ACHN (cell line): Measurements from ENCODE around the gene CD300LD.
A peak's percentile ranks its signal among the peaks of the same experiment; 100 is the strongest.

Experiments
- DNase-seq: peaks from one replicate; pipeline ENCODE4 v3.0.0-alpha.2; 2015
- in situ Hi-C: cut with HindIII; loops from 2 replicates; pipeline ENCODE4 v1.10.0; 2017; ENCODE audit warnings: low sequenced_read_pairs, low pct_ligation_motif_present, low pct_unique_long_range_greater_than_20kb

The CD300LD gene

DNA sequence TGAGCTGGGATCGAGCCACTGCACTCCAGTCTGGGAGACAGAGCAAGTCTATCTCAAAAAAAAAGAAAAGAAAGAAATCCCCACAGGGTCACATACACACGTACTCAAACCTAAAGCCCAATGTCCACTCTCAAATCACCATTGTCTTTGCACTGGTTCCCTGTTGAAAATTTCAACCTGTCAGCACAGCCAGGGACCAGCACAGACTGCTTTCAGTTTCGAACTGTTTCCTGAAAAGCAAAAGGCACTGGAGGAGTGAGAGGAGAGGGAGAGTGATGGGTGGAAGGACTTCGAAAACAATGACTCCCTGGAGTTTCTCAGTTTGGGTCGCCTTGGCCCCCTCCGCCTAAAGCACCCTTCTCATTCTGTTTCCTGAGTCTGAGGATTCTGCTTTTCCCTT, 37.2 kb downstream of the CD300LD start:
- in situ Hi-C loops = no loop called here
- DNase-seq = no peak

DNA sequence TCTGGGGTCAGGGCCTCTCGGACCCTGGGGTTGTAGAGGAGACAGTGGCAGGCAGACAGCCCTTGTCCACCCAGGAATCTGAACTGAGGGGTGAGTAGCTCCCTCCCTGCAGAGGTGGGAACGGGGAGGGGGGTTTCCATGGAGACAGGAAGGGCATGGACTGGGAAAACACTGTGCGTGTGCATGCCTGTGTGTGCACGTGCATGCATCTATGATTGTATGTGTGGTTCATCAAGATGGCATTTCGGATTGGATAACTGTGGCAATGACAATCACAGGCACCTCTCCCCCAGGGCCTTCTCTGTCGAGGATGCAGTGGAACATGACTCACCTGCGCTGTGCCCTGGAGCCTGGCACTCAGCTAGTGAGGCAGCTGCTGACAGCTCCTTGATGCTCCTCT, 40.0 kb downstream of the CD300LD start:
- no peak for DNase-seq
- in situ Hi-C loops = no loop called here

DNA sequence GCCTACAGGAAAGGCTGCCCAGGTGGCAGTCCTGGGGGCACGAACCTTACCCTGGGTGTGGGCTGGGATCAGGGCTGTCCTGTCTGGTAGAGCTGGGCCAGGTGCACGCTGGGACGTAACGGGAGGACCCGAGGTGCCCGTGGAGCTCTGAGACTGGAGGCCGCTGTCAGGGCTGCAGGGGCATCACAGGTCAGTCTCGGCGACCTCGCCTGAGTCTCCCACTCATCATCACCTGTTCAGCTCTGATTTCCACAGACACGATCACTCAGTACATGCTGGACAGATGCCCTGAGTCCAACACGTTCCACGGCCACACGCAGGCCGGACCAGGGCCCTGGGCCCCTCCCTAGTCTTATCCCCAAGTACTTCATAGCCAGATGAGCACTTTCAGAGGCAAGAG, 41.5 kb downstream of the CD300LD start:
- in situ Hi-C loops = no loop called here
- no peak for DNase-seq

DNA sequence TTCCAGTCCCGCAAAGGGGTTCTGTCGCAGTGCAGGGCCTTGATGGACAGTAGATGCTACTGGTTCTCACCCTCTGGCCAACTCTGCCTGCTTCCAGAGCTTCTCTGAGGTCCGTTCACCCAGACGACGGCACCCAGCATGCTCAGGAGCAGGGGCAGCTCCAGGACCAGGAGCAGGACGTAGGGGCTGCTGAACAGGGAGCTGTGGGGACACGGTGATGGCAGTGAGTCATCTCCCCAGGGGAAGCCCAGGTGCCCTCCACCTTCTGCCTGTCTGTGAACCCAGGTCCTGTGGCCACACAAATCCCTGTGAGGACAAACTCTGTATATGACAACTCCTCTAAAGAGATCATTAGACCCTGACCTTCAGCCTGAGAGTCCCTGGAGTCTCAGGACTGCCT, 42.7 kb downstream of the CD300LD start:
- DNase-seq = no peak
- in situ Hi-C loops = no loop called here

DNA sequence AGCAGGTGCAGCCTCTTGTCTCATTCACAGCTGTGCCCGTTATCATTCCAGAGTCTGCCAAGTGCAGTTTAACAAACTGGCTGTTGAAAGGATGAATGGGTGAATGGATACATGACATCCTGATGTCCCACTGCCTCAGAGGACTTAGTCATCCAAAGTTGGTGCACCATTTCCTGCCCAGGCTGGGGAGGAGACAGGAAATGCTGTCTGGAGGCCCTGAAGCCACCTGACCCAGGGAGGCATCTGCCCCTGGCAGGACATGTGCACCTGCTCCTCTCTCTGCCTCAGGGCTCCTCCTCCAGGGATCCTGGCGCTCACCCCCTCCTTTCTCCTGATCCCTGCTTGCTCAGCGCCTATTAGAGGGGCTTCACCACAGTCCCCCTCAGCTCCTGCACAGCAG, 44.3 kb downstream of the CD300LD start:
- peak; percentile 40 for DNase-seq
- in situ Hi-C loops = no loop called here

DNA sequence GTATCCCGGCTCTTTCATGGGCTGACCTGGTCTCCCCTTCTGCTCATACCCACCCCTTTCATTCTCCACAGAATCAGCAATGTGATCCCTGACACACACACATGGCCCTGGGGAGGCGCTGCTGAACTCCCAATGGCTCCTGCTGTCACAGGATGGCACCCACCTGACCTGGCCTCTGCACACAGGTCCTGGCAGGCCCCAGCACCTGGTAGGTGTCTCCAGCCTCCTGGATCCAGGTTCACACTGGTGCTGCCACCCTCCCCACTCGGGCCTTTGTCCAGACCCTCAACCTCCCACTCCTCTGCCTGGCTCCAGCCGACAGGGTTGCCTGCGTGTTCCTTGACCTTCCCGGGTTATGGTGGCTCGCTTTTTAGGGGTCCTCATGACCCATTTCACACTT, 44.8 kb downstream of the CD300LD start:
- DNase-seq = no peak
- in situ Hi-C loops = no loop called here

DNA sequence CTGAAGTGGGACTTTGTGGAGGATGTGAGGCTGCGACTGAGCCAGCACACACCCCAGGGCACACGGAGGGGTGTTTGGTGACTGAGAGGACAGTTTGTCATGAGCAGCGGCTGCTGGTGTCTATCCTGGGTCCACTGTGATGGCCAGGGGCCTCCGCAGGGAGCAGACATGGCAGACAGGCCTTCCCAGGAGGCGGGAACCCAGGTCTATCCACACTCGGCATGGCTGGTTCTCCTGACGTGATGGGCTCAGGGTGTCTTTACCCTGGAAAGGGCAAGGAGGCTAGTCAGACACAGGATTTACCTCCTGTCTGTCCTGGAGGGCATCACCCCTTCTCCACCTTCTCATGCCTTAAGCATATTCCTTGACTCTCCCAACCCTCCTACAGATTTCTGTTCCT, 45.5 kb downstream of the CD300LD start:
- DNase-seq = no peak
- in situ Hi-C loops = no loop called here

DNA sequence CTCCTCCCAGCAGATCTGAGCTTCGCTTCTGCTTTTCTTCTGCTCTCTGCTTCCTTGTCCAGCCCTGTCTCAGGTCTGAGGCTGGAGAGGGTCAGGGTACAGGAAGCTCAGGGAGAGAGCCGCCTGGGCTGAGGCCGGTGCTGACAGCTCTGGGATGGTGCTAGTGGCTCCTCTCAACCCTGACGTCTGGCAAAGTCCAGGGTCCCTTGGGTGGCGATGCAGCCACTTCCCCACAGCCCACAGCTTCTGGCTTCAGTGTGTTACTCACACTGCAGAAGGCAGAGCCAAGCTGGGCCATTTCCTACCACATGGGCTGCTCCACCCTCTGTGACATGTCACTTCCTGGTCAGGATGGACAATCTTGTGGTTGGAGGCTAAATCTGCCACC, 46.2 kb downstream of the CD300LD start, which contains the start of gene CD300C:
Gene CD300C (minus strand): TSS at position 273 of the 388 bp plus-strand sequence. CDS start 333 bp downstream, outside the sequence.
- in situ Hi-C loops = no loop called here
- DNase-seq = no peak

DNA sequence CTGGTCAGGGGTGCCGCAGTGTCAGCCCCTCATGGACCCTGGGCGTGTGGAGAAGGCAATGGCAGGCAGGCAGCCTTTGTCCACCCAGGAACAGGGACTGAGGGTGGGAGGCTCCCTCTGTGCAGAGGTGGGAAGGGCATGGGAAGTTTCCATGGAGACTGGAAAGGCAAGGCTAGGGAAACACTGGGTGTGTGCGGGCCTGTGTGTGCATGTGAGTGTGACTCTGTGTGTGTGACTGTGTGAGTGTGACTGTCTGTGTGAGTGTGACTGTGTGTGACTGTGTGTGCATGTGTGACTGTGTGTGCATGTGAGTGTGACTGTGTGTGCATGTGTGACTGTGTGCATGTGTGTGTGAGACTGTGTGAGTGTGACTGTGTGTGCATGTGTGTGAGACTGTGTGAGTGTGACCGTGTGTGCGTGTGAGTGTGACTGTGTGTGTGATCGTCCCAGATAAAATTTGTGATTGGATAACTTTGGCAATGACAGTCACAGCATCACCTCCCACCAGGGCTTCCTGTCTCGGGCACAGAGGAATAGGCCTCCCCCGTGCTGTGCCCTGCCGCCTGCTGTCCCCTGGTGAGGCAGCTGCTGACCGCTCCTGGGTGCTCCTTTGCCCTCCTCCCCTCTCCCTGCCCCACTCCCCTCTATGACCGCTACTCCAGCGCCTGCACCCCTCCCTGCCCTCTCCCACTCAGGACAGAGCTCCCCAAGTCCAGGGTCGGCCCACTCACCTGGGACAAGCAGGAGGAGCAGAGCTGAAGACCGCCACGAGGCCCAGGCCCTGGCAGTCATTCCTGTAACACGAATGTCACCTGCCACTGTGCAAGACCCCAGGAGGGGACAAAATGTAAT, 46.9 kb downstream of the CD300LD start:
- no peak for DNase-seq
- in situ Hi-C loops = no loop called here

DNA sequence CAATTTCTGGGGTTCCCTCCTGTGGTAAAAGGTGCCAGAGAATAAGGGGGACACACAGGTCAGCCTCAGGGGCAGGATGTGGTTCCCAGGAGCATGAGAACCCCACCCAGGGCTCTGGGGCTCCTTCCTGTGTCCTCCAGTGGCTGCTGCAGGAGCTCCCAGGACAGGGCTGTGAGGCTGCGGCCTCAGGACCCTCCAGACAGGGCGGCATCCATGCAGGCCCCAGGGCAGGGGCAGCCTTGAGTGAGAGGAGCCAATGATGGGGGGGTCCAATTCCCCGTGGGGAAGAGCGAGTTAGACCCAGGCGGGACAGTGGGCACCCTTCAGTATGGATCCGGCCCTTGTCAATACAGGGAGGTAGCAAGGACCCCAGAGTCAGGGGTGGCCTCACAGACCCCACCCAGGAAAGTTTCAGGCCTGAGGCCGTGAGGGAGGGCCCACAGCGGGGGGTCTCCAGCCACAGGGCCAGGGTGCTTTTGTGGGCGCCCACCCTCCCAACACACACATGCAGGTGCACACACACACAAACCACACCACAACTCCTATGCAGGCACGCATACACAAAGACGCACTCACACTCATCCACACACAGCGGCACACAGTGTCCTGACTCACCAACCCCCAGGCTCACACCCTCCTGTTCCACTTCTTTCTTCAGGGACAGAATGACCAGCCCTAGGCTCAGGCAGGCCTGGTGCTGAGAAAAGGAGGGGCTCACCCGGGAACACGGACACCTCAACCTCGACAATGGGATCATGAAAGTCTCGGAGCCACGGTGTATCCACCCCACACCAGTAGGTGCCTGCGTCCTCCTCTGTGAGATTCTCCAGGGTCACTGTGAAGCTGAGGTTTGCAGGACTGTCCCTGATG, 48.0 kb downstream of the CD300LD start:
- no peak for DNase-seq
- in situ Hi-C loops = no loop called here

DNA sequence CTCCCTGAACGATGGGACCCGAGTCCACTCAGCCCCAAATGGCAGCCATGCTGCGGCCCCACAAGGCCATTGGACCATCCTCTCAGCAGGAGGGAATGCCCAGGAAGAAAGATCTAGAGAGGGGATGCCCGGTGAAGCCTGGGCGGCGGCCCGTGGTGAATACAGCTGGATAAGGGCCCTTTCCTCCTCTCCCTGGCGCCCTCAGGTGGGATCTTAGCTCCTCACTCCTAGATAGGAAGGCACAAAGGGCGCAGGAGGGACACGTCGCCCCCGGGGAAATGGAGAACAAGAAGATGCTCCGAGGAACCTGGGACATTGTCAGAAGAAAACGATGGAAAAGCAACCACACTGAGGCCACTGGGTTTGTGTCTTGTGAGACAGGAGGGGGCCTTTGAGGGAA, 48.7 kb downstream of the CD300LD start:
- no peak for DNase-seq
- in situ Hi-C loops = no loop called here

DNA sequence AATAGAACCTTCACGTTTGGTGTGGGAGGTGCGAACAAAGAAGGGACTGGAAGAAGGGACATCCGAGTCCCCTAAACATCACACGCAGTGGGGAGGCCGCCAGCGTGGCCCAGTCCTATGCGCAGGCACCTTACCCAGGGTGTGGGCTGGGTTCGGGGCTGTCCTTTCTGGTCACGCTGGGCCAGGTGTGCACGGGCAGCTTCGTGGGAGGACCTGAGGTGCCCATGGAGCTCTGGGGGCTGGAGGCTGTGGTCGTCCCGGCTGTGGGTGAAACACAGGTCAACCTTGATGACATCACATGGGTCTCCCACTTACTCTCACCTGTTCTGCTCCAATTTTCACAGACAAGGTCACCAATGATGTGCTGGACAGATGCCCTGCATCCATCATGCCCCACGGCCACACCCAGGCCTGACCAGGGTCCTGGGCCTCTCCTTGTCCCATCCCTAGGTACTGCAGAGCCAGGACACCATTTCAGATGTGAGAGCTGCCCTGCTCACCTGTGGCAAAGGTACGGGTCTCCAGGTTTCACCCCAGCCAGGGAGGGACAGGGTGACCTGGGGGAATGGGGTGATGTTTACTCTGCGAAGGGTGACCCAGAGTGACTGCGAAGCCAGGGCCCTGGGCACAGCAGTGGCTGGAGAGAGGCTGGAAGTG, 49.2 kb downstream of the CD300LD start:
- DNase-seq = no peak
- in situ Hi-C loops = no loop called here

DNA sequence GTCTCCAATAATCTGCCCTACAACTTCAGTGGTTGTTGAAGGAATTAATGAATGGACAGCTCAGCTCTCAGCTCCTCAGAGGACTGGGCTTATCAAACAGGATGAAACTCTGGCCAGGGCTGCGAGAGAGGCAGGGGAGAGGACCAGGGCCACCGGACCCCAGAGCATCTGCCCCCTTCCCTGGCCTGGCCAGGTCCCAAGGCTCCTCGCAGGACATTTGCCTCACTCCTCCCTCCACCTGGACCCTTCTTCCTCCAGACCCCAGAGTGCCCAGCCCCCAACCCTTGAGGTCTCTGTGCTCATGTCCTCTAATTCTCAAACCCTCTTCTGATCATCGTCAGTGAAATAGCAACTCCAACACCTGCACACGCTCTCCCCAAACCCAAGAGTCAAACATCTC, 49.9 kb downstream of the CD300LD start:
- in situ Hi-C loops = no loop called here

DNA sequence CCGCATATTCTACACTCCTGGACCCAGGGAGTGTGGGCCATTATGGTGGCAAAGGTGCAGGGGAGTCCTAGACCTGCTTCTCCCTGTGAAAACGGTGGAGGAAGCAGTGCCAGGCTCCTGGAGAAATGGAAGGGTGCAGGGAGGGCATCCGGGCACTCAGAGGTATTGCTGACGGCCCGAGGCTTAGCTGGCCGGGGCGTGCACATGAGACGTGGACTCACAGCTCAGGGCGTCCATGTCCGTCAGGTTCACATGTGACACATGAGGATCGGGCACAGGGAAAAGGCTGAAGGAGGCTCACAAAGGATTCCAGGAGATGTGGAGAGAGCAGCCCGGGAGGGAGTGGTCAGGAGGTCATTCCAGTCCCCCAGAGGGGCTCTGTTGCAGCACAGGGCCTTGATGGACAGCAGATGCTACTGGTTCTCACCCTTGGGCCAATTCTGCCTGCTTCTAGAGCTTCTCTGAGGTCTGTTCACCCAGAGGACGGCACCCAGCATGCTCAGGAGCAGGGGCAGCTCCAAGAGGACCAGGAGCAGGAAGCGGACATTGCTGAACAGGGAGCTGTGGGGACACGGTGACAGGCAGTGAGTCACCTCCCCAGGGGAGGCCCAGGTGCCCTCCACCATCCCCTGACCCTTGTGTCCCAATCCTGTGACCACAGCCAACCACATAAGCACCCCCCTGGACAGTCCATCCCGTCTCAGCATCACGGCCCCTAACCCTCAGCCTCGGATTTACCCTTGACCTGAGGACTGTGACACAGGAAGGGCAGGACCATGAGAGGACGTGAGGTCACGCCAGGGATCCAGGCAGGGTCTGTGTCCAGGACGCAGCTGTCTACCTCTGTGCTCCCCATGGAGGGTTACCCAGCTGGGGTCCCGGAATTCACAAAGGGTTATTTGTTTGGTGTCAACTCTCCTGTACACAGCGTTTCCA, 50.6 kb downstream of the CD300LD start:
- in situ Hi-C loops = no loop called here
- no peak for DNase-seq

More for the DNA sequence above, 49.9 kb downstream of the CD300LD start:
- DNase-seq = no peak

DNA sequence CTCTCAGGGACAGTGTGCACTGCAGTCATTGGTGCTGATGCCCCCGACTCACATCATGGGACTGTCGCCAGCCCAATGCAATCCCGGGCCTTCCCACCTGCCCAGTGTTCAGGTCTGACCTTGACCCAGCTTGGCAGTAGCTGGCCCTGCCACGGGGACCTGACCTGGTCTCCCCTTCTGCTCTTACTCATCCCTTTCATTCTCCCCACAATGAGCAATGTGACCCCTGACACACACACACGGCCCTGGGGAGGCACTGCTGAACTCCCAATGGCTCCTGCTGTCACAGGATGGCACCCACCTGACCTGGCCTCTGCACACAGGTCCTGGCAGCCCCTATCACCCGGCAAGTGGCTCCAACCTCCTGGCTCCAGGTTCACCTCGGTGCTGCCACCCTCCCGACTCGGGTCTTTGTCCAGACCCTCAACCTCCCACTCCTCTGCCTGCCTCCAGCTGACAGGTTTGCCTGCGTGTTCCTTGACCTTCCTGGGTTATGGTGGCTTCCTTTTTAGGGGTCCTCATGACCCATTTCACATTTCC, 52.7 kb downstream of the CD300LD start:
- DNase-seq = no peak
- in situ Hi-C loops = no loop called here

DNA sequence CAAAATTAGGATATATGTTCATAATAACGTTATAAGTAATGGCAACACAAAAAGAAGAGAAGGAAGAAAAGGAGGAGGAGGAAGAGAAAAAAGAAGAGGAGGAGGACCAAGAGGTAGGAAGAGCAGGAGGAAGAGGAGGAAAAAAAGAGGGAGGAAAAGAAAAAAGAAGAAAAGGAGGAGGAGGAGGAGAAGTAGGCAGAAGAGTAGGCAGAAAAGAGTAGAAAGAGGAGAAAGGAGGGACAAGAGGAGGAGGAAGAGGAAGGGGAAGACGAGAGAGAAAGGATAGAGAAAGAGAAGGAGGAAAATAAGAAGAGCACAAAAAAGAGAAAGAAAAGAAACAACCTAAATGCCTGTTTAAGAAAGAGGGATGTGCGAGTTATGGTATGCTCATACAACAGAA, 55.2 kb downstream of the CD300LD start:
- DNase-seq = no peak
- in situ Hi-C loops = no loop called here

DNA sequence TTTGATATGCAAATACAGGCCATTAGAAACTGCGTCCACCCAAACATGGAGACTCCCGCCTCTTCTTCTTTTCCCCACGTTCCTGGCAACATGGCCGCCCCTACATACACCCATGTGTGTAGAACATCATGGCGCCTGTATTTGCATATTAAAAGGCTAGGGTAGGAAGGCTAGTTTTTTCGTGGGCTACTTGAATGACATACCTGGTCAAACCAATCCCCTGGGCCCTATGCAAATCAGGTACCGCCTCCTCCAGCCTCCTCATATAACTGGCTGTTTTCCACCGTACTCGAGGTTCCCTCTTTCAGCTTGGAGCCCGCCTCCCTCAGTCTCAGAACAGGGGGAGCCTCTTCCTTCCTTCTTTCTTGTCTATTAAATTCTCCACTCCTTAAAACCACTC, 60.0 kb downstream of the CD300LD start:
- no peak for DNase-seq
- in situ Hi-C loops = no loop called here

DNA sequence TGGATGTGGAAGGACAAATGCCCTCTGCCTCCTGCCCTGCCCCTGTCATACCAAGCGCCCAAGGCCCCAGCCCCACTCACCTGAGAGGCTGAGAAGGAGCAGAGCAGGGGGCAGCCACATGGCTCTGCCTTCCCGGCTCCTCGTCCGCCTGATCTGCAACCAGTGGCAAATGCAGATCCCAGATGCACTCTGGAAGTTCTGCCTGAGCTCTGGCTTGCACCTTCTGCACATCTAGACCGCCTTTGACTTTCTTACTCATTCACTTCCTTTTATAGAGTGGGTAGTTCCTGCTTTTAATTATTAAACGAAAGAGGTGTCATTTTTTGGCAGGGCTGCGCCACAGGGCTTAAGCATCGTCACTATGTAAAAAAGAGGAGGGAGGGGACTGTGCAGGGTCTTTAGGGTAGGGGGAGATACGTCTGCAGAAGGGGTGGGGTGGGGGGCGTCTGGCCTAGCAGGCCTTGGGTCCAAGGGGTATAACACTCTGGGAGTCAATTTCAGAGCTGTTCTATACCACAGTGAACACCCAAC, 60.8 kb downstream of the CD300LD start, which contains the start of gene CD300LB:
Gene CD300LB (minus strand): TSS at position 245 of the 531 bp plus-strand sequence. CDS start 125 bp downstream, at position 120.
- in situ Hi-C loops = no loop called here

More for the DNA sequence above, 60.8 kb downstream of the CD300LD start, which contains the start of gene CD300LB:
- DNase-seq = no peak
